Activated CD8-positive, alpha-beta memory T cell treated with anti-CD3 and anti-CD28 coated beads, Interleukin-2, amount 50 U/mL, for 1 hour (primary cell): ENCODE measurements around the gene TACC2.
"Not testable (repeated sequence)": the region's sequence is repeated elsewhere in the genome, so short reads cannot be mapped to it uniquely, and the experiment has no call there.

Experiments
- DNase-seq: peaks from one replicate; pipeline ENCODE4 v3.0.0-alpha.2; 2020; ENCODE audit errors: extremely low read depth

TACC2 gene

DNA sequence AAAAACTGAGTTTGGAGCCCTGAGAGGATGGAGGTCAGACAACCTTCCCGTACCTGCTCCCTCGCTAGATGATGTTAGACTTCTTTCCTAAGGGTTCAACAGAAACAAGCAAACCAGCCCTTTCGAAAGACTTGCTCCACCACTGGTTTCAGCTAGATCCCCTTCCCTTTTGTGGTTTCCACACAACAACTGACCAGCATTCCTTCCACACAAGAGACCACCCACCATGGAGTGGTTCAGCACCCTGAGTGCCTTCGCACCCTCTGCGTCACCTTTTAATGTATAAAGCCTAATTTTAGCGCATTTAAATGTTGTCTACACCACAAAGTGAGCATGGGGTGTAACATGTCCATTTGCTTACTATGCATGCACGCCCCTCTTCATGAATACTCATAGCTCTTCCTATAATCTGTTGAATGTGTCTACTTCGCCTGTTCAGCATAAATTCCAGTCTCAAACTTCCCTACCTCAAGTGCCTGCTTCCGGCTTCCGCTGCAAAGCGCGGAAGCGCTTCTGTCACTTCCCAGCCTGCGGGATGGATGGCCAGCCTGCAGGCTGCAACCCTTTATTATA lies 69.0 kb downstream of the TACC2 start:
- no peak for DNase-seq

DNA sequence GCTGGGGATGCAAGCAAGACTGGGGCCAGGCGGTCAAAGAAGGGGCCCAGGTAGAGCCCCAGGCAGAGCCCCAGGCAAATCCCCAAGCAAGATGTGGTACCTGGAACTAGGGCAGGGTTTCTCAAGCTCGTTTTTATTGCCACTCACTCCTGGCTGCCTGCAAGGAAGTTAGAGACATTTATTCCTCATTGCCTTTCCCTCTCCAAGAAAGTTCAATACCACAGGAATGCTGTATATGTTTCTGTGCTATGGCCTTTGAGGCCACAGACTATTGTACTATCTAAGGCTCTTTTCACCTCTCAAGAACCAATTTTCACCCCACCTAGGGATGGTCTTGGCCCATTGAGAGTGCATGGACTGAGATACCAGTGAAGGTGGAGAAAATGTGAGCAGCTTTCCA lies 71.3 kb downstream of the TACC2 start:
- DNase-seq = no peak

DNA sequence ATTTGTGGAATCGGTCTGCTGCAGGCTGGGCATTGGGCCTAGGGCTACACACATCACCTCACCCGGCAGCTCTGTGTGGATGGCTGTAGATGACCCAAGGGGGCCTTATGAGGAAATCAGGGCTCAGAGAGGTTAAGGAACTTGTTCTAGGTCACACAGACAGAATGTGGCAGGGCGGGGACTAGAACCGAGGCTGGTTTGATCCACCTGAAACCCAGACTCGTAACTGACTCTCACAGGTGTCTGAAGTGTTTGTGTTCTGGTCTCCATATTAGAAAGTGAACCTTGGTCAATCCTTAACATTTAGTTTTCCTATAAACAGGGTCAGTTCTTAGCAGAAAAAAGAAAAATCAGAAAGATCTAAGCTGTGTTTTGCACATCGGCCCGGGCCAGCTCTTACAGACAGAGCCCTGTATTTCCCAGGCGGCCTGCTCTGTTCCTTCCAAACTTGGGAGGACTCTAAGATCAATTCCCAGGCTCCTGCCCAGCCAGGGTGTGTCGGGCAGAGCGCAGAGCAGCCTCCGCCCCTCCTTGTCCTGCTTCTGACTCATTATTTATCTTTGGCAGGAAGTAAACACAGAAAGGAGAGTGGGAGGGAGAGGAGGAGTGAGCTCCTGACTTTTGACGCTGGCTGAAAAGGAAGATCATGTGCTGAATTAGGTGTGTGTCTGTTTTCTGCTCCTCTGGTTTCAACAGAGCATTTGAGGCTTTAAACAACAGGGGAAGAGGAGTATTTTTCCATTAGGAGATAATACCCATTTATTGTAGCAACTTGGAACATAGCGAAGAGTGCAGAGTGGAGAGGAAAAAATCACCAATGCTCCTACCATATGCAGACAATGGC lies 74.1 kb downstream of the TACC2 start:
- DNase-seq = no peak

DNA sequence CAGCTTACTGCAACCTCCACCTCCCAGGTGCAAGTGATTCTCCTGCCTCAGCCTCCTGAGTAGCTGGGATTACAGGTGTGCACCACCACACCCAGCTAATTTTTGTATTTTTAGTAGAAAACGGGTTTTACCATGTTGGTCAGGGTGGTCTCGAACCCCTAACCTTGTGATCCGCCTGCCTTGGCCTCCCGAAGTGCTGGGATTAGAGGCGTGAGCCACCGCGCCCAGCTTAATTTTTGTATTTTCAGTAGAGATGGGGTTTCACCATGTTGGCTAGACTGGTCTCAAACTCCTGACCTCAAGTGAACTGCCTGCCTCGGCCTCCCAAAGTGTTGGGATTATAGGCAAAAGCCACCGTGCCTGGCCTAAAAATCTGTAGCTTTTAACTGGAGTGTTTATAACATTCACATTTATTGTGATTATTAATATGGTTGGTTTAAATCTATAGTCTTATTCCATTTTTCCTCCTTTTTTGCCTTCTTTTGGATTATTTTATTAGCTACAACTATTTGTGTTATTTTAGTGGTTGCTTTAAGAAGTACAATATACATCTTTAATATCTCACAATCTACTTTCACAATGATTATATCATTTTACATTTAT lies 77.5 kb downstream of the TACC2 start:
- not testable (repeated sequence) for DNase-seq

DNA sequence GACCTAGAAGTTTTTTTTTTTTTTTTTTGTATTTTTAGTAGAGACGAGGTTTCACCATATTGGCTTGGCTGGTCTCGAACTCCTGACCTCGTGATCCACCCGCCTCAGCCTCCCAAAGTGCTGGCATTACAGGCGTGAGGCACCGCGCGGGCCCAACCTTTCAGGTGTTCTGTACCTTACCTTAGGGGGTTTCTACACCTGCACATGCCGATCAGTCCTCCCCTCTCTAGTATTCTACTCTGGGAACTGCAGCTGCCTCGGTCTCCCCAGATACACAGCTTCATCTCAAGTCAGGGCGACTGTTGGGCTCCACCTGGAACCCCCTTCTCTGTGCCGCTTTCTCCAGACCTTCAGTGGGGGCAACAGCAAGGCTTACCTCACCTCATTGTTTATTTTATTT lies 79.9 kb downstream of the TACC2 start:
- no peak for DNase-seq

DNA sequence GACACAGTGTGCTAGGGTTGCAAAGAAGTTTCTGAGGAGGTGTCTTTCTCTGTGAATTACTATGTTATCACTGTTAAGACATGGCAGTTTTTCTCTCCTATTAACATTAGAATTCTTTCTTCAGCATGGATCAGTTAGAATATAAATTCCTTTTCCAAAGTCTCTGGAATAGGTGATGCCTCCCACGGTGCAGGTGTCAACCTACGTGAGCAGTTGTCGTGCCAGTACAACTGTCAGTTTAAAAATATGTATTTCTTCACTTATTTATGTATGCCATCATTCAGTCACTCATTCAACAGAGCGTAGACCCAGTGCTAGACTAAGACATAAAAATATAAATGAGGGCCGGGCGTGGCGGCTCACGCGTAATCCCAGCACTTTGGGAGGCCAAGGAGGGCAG lies 83.5 kb downstream of the TACC2 start:
- DNase-seq = no peak

DNA sequence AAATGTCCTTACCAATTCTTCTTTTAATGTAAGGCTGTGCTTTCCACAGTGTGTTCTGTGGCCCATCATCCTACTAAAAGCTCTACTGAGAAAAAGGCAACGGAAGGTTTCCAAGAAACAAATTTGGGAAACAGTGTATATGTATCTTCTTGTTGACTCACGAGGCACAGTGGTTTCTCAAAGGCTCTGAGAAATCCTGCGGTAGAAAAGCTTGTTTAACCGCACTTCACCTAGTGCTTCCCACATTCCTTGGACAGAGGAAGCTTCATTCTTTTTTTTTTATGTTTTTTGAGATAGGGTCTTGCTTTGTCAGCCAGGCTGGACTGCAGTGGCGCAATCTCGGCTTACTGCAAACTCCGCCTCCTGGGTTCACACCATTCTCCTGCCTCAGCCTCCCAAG lies 84.5 kb downstream of the TACC2 start:
- DNase-seq = no peak

DNA sequence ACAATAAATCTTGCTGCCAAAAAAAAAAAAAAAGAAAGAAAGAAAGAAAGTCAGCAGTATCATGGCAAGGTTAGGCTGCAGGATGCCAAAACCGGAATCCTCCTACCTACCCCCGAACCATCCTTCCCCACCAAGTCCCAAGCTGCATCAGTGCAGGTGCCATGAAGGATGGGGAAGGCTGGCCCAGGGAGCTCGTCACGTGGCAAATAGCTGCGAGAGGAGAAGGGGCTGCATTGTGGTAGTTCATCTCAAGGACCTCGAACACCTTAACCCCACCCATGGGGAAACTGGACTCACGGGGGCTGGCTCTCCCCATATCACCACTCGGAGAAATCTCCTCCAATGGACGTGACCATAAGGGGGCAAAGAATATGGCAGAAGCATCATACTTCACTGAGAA lies 86.2 kb downstream of the TACC2 start:
- DNase-seq = no peak

DNA sequence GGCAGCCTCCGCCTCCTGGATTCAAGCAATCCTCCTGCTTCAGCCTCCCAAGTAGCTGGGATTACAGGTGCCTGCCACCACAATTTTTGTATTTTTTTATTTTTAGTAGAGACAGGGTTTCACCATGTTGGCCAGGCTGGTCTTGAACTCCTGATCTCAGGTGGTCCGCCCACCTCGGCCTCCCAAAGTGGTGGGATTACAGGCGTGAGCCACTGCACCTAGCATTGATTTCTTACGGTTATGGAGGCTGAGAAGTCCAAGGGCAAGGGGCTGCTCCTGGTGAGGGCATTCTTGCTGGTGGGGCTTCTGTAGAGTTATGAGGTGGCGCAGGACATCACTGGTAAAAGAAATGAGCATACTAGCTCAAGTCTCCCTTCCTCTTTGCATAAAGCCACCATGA lies 86.9 kb downstream of the TACC2 start:
- not testable (repeated sequence) for DNase-seq

DNA sequence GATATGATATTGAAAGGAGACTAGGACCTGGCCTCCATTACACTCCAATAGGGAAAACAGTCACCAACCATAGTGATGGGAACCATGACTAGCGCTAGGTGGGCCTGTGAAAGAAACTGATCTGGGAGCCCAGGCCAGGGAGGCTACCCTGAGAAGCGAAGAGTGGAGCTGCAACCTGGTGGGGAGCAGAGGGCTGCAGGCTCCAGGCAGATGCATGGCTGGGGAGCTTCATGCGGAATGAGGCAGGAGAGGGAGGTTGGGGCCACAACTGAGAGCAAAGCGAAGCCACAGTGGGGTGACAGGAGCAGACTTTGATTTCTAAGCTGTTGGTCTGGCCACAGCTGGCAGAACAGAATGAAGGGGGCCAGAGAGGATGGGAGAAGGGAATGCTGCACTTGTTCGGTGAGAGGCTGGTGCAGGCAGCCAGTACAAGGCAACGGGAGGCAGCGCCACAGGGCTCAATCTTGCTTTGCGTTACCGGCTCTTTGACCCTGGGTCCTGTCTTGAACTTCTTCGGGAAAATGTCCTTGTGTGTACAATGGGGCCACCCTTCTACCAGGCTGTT lies 88.4 kb downstream of the TACC2 start:
- no peak for DNase-seq

DNA sequence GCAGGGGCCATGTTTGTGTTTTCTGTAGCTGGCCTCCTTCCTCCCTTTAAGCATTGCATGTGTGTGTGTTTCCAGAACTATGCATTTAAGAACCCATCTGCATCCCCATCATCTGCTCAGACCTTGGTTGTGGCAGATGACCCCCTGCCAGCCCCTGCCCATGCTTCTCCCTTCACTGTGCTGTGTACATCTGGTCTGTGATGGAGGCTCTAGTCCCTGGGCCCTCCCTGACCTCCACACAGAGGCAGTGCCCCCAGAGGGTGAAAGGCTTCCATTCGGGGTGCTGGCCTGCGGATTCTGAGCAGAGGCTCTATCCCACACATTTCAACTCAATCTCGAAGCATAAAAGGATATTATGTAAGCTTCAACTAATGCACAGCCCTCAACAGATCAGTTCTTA lies 89.4 kb downstream of the TACC2 start:
- DNase-seq = no peak

DNA sequence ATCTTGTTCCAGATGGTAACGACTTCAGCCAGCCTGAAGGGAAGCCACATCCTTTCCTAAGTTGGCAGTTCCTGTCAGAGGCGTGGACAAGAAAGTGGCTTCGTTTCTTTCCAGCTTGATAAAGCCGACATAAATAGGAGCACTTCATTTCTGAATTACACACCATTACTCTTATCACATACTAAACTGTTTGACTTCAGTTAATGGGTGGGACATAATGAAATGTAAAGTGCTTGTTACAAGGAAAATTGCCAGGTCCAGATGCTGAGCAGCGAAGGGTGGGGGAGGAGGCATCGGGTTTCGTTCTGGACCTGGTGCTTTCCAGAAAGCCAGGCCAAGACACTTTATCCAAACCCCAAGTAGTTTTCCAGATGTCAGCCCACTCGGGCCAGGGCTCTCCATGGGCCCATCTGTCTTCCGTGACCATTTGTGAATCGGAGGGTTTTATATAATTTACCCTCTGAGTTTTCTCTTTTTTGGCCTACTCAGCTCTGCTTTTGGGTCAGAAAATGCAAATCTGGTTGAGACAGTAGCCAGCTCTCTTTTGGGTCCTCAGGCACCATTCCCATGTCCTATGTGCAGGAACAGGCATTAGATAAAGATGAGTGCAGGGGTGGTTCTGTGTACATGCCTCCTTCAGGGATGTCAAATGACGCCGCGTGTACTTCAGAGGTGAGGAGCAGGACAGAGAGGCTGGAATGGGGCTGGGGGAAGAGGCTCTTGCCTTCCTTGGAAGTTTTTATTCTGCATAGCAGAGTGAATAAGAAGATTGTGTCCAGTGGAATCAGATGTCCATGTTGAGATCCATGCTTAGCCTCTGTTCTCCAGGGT lies 90.2 kb downstream of the TACC2 start:
- DNase-seq = no peak

DNA sequence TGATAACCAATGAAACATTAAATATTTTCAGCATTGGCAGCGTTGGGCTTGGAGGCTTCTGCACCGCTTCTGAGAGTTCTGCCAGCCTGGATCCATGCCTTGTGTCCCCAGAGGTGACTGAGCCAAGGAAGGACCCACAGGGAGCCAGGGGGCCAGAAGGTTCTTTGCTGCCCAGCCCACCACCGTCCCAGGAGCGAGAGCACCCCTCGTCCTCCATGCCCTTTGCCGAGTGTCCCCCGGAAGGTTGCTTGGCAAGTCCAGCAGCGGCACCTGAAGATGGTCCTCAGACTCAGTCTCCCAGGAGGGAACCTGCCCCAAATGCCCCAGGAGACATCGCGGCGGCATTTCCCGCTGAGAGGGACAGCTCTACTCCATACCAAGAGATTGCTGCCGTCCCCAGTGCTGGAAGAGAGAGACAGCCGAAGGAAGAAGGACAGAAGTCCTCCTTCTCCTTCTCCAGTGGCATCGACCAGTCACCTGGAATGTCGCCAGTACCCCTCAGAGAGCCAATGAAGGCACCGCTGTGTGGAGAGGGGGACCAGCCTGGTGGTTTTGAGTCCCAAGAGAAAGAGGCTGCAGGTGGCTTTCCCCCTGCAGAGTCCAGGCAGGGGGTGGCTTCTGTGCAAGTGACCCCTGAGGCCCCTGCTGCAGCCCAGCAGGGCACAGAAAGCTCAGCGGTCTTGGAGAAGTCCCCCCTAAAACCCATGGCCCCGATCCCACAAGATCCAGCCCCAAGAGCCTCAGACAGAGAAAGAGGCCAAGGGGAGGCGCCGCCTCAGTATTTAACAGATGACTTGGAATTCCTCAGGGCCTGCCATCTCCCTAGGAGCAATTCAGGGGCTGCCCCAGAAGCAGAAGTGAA lies 93.9 kb downstream of the TACC2 start:
- DNase-seq = no peak

DNA sequence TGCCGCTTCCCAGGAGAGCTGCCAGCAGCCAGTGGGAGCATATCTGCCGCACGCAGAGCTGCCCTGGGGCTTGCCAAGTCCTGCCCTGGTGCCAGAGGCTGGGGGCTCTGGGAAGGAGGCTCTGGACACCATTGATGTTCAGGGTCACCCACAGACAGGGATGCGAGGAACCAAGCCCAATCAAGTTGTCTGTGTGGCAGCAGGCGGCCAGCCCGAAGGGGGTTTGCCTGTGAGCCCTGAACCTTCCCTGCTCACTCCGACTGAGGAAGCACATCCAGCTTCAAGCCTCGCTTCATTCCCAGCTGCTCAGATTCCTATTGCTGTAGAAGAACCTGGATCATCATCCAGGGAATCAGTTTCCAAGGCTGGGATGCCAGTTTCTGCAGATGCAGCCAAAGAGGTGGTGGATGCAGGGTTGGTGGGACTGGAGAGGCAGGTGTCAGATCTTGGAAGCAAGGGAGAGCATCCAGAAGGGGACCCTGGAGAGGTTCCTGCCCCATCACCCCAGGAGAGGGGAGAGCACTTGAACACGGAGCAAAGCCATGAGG lies 94.6 kb downstream of the TACC2 start:
- DNase-seq = no peak

DNA sequence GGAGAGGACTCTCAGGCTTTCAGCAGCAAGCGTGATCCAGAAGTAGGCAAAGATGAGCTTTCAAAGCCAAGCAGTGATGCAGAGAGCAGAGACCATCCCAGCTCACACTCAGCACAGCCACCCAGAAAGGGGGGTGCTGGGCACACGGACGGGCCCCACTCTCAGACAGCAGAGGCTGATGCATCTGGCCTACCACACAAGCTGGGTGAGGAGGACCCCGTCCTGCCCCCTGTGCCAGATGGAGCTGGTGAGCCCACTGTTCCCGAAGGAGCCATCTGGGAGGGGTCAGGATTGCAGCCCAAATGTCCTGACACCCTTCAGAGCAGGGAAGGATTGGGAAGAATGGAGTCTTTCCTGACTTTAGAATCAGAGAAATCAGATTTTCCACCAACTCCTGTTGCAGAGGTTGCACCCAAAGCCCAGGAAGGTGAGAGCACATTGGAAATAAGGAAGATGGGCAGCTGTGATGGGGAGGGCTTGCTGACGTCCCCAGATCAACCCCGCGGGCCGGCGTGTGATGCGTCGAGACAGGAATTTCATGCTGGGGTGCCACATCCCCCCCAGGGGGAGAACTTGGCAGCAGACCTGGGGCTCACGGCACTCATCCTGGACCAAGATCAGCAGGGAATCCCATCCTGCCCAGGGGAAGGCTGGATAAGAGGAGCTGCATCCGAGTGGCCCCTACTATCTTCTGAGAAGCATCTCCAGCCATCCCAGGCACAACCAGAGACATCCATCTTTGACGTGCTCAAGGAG lies 95.5 kb downstream of the TACC2 start:
- no peak for DNase-seq

DNA sequence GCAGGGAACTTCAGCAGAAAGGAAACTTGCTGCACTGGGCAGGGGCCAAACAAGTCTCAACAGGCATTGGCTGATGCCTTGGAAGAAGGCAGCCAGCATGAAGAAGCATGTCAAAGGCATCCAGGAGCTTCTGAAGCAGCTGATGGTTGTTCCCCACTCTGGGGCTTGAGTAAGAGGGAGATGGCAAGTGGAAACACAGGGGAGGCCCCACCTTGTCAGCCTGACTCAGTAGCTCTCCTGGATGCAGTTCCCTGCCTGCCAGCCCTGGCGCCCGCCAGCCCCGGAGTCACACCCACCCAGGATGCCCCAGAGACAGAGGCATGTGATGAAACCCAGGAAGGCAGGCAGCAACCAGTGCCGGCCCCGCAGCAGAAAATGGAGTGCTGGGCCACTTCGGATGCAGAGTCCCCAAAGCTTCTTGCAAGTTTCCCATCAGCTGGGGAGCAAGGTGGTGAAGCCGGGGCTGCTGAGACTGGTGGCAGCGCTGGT lies 96.5 kb downstream of the TACC2 start:
- no peak for DNase-seq

DNA sequence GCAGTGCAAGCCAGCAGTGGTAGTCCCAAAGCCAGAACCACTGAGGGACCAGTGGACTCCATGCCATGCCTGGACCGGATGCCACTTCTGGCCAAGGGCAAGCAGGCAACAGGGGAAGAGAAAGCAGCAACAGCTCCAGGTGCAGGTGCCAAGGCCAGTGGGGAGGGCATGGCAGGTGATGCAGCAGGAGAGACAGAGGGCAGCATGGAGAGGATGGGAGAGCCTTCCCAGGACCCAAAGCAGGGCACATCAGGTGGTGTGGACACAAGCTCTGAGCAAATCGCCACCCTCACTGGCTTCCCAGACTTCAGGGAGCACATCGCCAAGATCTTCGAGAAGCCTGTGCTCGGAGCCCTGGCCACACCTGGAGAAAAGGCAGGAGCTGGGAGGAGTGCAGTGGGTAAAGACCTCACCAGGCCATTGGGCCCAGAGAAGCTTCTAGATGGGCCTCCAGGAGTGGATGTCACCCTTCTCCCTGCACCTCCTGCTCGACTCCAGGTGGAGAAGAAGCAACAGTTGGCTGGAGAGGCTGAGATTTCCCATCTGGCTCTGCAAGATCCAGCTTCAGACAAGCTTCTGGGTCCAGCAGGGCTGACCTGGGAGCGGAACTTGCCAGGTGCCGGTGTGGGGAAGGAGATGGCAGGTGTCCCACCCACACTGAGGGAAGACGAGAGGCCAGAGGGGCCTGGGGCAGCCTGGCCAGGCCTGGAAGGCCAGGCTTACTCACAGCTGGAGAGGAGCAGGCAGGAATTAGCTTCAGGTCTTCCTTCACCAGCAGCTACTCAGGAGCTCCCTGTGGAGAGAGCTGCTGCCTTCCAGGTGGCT lies 97.7 kb downstream of the TACC2 start:
- no peak for DNase-seq

DNA sequence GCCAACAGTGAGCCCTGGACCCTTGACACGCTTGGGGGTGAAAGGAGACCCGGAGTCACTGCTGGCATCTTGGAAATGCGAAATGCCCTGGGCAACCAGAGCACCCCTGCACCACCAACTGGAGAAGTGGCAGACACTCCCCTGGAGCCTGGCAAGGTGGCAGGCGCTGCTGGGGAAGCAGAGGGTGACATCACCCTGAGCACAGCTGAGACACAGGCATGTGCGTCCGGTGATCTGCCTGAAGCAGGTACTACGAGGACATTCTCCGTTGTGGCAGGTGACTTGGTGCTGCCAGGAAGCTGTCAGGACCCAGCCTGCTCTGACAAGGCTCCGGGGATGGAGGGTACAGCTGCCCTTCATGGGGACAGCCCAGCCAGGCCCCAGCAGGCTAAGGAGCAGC lies 98.5 kb downstream of the TACC2 start:
- DNase-seq = no peak
